H1 (cell line): ENCODE measurements around the gene ZNF229. TPM values are rescaled to one million over a fixed set of nuclear protein-coding genes. Genes with fewer than 3 reads are reported as not detected.

Experiments
- CTCF ChIA-PET: fragments of 300-600 bp; sonication (Branson Sonifier 250); formaldehyde crosslinking; loops from one replicate; lab custom pipeline; 2021; ENCODE audit not compliant: partially characterized antibody; lab: Charles Lee
- POLR2A ChIA-PET: fragments of 300-600 bp; sonication (Branson Sonifier 250); formaldehyde crosslinking; loops from one replicate; lab custom pipeline; 2021; ENCODE audit warnings: inconsistent platforms; ENCODE audit not compliant: partially characterized antibody; lab: Charles Lee
- DNase-seq, 2 experiments: peaks; one replicate each; pipeline versions ENCODE4 v3.0.0 to v3.0.0-alpha.2; 2010 to 2022; ENCODE audit warnings: low spot score in 2 of 2, low read depth in 1 of 2, mixed read lengths in 1 of 2
- FAIRE-seq: peaks from 2 replicates; lab custom pipeline; 2011; peaks lifted over from hg19 to GRCh38; lab: Jason Lieb, UNC
- H2AFZ ChIP-seq: 2 replicates; pipeline ENCODE4 v1.8.1; 2012; ENCODE audit warnings: low read length, inconsistent platforms
- H2AK5ac ChIP-seq: 2 replicates; pipeline ENCODE4 v1.6.1; 2013; ENCODE audit warnings: low read depth, low read length
- H2BK120ac ChIP-seq: replicated peaks from 2 replicates; pipeline ENCODE3; 2013; ENCODE audit warnings: low read depth, low read length, inconsistent platforms
- H2BK12ac ChIP-seq: 2 replicates; pipeline ENCODE4 v1.6.1; 2013; ENCODE audit warnings: low read depth, low read length
- H2BK15ac ChIP-seq: 2 replicates; pipeline ENCODE4 v1.6.1; 2013; ENCODE audit warnings: low read length
- H2BK20ac ChIP-seq: 2 replicates; pipeline ENCODE4 v1.6.1; 2013; ENCODE audit warnings: low read length
- H2BK5ac ChIP-seq: 2 replicates; pipeline ENCODE4 v1.6.1; 2013; ENCODE audit warnings: low read depth, low read length
- H3K14ac ChIP-seq: 2 replicates; pipeline ENCODE4 v1.6.1; 2013; ENCODE audit warnings: inconsistent platforms; ENCODE audit not compliant: insufficient read length
- H3K18ac ChIP-seq: 2 replicates; pipeline ENCODE4 v1.6.1; 2013; ENCODE audit warnings: low read length; ENCODE audit errors: extremely low read depth
- H3K23ac ChIP-seq: 2 replicates; pipeline ENCODE4 v1.6.1; 2013; ENCODE audit warnings: inconsistent platforms; ENCODE audit not compliant: insufficient read length
- H3K23me2 ChIP-seq: 2 replicates; pipeline ENCODE4 v1.6.1; 2013; ENCODE audit warnings: low read depth, low read length
- H3K27ac ChIP-seq: 2 replicates; pipeline ENCODE4 v1.6.1; 2011; ENCODE audit warnings: low read depth, low read length, inconsistent platforms
- H3K27me3 ChIP-seq, 4 experiments: replicated peaks in 1 of 4; 1 replicate in 1 of 4; 2 replicates in 3 of 4; pipeline versions ENCODE4 v1.6.1 to v1.8.1; 2011 to 2013; ENCODE audit warnings: low read length in 3 of 4, mild to moderate bottlenecking in 3 of 4, inconsistent platforms in 2 of 4, mixed read lengths in 2 of 4, moderate library complexity in 1 of 4; ENCODE audit not compliant: control insufficient read depth in 3 of 4, insufficient read depth in 3 of 4; ENCODE audit errors: extremely low read depth in 1 of 4
- H3K36me3 ChIP-seq, 4 experiments: 2 replicates each; pipeline versions ENCODE4 v1.6.1 to v1.8.1; 2011 to 2013; ENCODE audit warnings: mild to moderate bottlenecking in 4 of 4, low read length in 3 of 4, moderate library complexity in 2 of 4, control low read depth in 1 of 4, inconsistent platforms in 1 of 4; ENCODE audit not compliant: insufficient read depth in 4 of 4, control insufficient read depth in 2 of 4
- H3K4ac ChIP-seq: replicated peaks from 2 replicates; pipeline ENCODE3; 2013; ENCODE audit warnings: low read length, low read depth, mixed read lengths, inconsistent platforms; ENCODE audit not compliant: insufficient read length
- H3K4me1 ChIP-seq, 4 experiments: replicated peaks in 1 of 4; 1 replicate in 1 of 4; 2 replicates in 3 of 4; pipeline versions ENCODE4 v1.6.1 to v1.8.1; 2011 to 2013; ENCODE audit warnings: low read length in 3 of 4, inconsistent platforms in 2 of 4, mixed read lengths in 1 of 4; ENCODE audit not compliant: insufficient read depth in 4 of 4, control insufficient read depth in 3 of 4
- H3K4me2 ChIP-seq, 2 experiments: 2 replicates each; pipeline versions ENCODE4 v1.6.1 to v1.8.1; 2011 to 2013; ENCODE audit warnings: low read depth in 2 of 2, low read length in 2 of 2, control low read depth in 1 of 2, inconsistent platforms in 1 of 2, mild to moderate bottlenecking in 1 of 2; ENCODE audit not compliant: insufficient read depth in 1 of 2
- H3K4me3 ChIP-seq, 4 experiments: fragments of 200-600, 300-600 bp in 1 of 4; sonication (generic), shearing (Covaris generic), sonication (Bioruptor Twin) in 1 of 4; 2 replicates each; pipeline versions ENCODE4 v1.5.1 to v1.8.1; 2011 to 2016; ENCODE audit warnings: low read length in 4 of 4, low read depth in 3 of 4, control low read depth in 2 of 4, inconsistent platforms in 2 of 4, mild to moderate bottlenecking in 2 of 4, mixed read lengths in 1 of 4, moderate library complexity in 1 of 4; ENCODE audit not compliant: insufficient read depth in 2 of 4; ENCODE audit errors: extremely low read depth in 1 of 4
- H3K56ac ChIP-seq: replicated peaks from 2 replicates; pipeline ENCODE3; 2013; ENCODE audit warnings: low read depth, mild to moderate bottlenecking, mixed read lengths, low read length, inconsistent platforms; ENCODE audit not compliant: insufficient read length
- H3K79me1 ChIP-seq: 2 replicates; pipeline ENCODE4 v1.6.1; 2013; ENCODE audit warnings: low read depth, low read length, control low read depth
- H3K79me2 ChIP-seq, 2 experiments: 2 replicates each; pipeline versions ENCODE4 v1.6.1 to v1.8.1; 2012 to 2013; ENCODE audit warnings: low read length in 2 of 2, mild to moderate bottlenecking in 2 of 2, inconsistent platforms in 1 of 2; ENCODE audit not compliant: insufficient read depth in 2 of 2, control insufficient read depth in 1 of 2
- H3K9ac ChIP-seq, 4 experiments: replicated peaks in 1 of 4; 1 replicate in 1 of 4; 2 replicates in 3 of 4; pipeline versions ENCODE4 v1.6.1 to v1.8.1; 2011 to 2013; ENCODE audit warnings: low read depth in 3 of 4, low read length in 3 of 4, control low read depth in 2 of 4, mild to moderate bottlenecking in 2 of 4, moderate library complexity in 2 of 4, inconsistent platforms in 1 of 4; ENCODE audit errors: extremely low read depth in 1 of 4
- H3K9me3 ChIP-seq, 2 experiments: 2 replicates each; pipeline versions ENCODE4 v1.6.1 to v1.8.1; 2012 to 2013; ENCODE audit warnings: mild to moderate bottlenecking in 2 of 2, moderate library complexity in 2 of 2, control low read depth in 1 of 2, inconsistent platforms in 1 of 2, low read depth in 1 of 2, low read length in 1 of 2, mixed read lengths in 1 of 2; ENCODE audit not compliant: insufficient read depth in 2 of 2
- H4K20me1 ChIP-seq, 2 experiments: replicated peaks in 1 of 2; 2 replicates each; pipeline versions ENCODE3 to v1.8.1; 2011 to 2013; ENCODE audit warnings: inconsistent platforms in 2 of 2, low read length in 2 of 2, mild to moderate bottlenecking in 1 of 2; ENCODE audit not compliant: insufficient read depth in 2 of 2, control insufficient read depth in 1 of 2
- H4K5ac ChIP-seq: 2 replicates; pipeline ENCODE4 v1.6.1; 2013; ENCODE audit warnings: low read length, low read depth, mixed read lengths, inconsistent platforms; ENCODE audit not compliant: insufficient read length
- H4K8ac ChIP-seq: 2 replicates; pipeline ENCODE4 v1.8.0; 2013; ENCODE audit warnings: mild to moderate bottlenecking, moderate library complexity, low read length, inconsistent platforms; ENCODE audit not compliant: insufficient read depth; ENCODE audit errors: extremely low read depth
- H4K91ac ChIP-seq: replicated peaks from 2 replicates; pipeline ENCODE3; 2013; ENCODE audit warnings: low read length, mixed read lengths, inconsistent platforms; ENCODE audit not compliant: insufficient read length
- CEBPB ChIP-seq: IDR thresholded peaks from 2 replicates; pipeline ENCODE4 v1.6.1; 2012; ENCODE audit warnings: low read depth, low read length
- EZH2 ChIP-seq: fragments of 200-600 bp; sonication (generic); IDR thresholded peaks from 2 replicates; pipeline ENCODE4 v1.7.1; 2012; ENCODE audit warnings: low read depth, mild to moderate bottlenecking, moderate library complexity, low read length, inconsistent platforms; ENCODE audit not compliant: severe bottlenecking
- GABPA ChIP-seq: IDR thresholded peaks from 2 replicates; pipeline ENCODE4 v1.6.1; 2011; ENCODE audit warnings: mild to moderate bottlenecking, low read length, moderate library complexity, borderline replicate concordance; ENCODE audit not compliant: insufficient read depth
- NRF1 ChIP-seq: IDR thresholded peaks from 2 replicates; pipeline ENCODE4 v1.6.1; 2011; ENCODE audit warnings: mild to moderate bottlenecking, low read depth, low read length, improper control_type of control experiment
- RXRA ChIP-seq: IDR thresholded peaks from 2 replicates; pipeline ENCODE4 v1.6.1; 2011; ENCODE audit warnings: low read depth, mild to moderate bottlenecking, low read length, moderate library complexity; ENCODE audit not compliant: insufficient read depth
- WGBS, 2 experiments: shearing (Covaris generic) in 1 of 2; methylation state at CpG; one replicate each; pipeline versions ENCODE4 v1.1.6 to v1.1.7; 2013 to 2015; ENCODE audit warnings: low lambda C conversion rate in 2 of 2, mixed read lengths in 2 of 2, inconsistent platforms in 1 of 2, low coverage in 1 of 2, missing lambda C conversion rate in 1 of 2; ENCODE audit not compliant: insufficient replicate concordance in 2 of 2, insufficient coverage in 1 of 2, insufficient read length in 1 of 2; ENCODE audit errors: extremely low coverage in 1 of 2, missing lambda C conversion rate in 1 of 2; 5-methylcytosine and 5-hydroxymethylcytosine counted together
- polyA plus RNA-seq, 7 experiments: library from polyadenylated mRNA; depleted of rRNA in 3 of 7; stranded (reverse) in 5 of 7; unstranded in 2 of 7; fragments of >200 nt in 5 of 7; fragments of 200-250 nt in 2 of 7; gene quantifications; 1 replicate in 5 of 7; 2 replicates in 1 of 7; 4 replicates in 1 of 7; pipeline versions ENCODE4 v1.2.1 to v1.2.3, GENCODE V29; 2011 to 2013; ENCODE audit warnings: missing spikeins in 2 of 7, mixed read lengths in 2 of 7
- total RNA-seq: library from RNA; stranded (reverse); fragmentation: NEBNext Ultra II Directional; extraction: Animal tissue kit (Norgen Biotek cat#: 25700); gene quantifications from 2 replicates; pipeline ENCODE4 v1.2.1, GENCODE V29; 2021
- TF ChIP-seq, protein P1 (sequence below): IDR thresholded peaks from 2 replicates; pipeline ENCODE4 v1.6.1; 2012; ENCODE audit warnings: inconsistent platforms
- TF ChIP-seq, protein P2 (sequence below): IDR thresholded peaks from 2 replicates; pipeline ENCODE4 v1.6.1; 2012; ENCODE audit warnings: low read length, inconsistent platforms
- TF ChIP-seq, protein P3 (sequence below): IDR thresholded peaks from 2 replicates; pipeline ENCODE4 v1.6.1; 2012; ENCODE audit warnings: inconsistent platforms

The ZNF229 gene
- total and polyA plus RNA-seq, 2 of the 8 experiments (the other 6 are each of a cell fraction or from before 2014, with no cell fraction given): 0.74 to 3.9 TPM

DNA sequence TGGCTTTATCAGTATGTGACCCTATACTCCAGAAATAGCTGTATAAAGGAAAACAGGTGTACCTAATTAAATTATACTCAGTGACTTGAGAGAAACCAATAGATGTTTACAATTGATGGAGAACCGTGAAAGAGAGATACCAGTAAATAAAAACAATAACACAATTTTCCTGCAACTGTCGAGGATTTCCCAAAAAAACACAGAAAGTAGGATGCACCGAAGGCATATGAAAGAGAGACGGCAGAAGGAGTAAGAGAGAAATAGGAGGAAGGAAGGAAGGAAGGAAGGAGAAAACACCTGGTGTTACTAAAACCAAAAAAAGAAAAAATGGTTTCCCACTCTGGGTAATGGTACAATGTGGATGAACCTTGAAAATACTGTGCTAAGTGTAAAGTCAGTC is 6.8 kb upstream of the ZNF229 start:
- no peak for FAIRE-seq
- H2AFZ ChIP-seq: no peak overlapping the region
- CTCF ChIA-PET: no interaction called here
- no peak overlapping the region for H3K27ac ChIP-seq
- H3K4me3 ChIP-seq: no peak overlapping the region
- POLR2A ChIA-PET: interaction anchor here (0.7 kb wide), 1 partner anchor 25 kb away, joined by 5 read pairs; no protein-coding TSS in a partner anchor
- no peak for DNase-seq
- H3K14ac ChIP-seq: no peak overlapping the region
- H2AK5ac ChIP-seq: no peak overlapping the region
- H3K4ac ChIP-seq: no peak overlapping the region
- no peak overlapping the region for H3K9ac ChIP-seq
- no peaks in the 10 kb centered on the region for H3K27me3 ChIP-seq
- H3K4me1 ChIP-seq: no peaks in the 10 kb centered on the region
- no peak overlapping the region for H4K8ac ChIP-seq
- no peaks in the 10 kb centered on the region for H3K36me3 ChIP-seq
- H3K9me3 ChIP-seq: peaks cover 40 to 60% of the 10 kb centered on the region in 2 experiments
- H2BK120ac ChIP-seq: no peak overlapping the region
- 73% methylated on average over 4 of the region's 4 CpGs; no CpG with 5 or more reads in 1 of the 2 experiments for WGBS, 2 experiments
- H3K18ac ChIP-seq: no peak overlapping the region
- no peak overlapping the region for H4K91ac ChIP-seq
- no peak overlapping the region for H3K4me2 ChIP-seq
- H2BK12ac ChIP-seq: no peak overlapping the region
- no peak overlapping the region for H2BK15ac ChIP-seq
- no peaks in the 10 kb centered on the region for H3K23me2 ChIP-seq
- H3K23ac ChIP-seq: no peak overlapping the region
- H2BK5ac ChIP-seq: no peak overlapping the region
- H4K5ac ChIP-seq: no peak overlapping the region
- H2BK20ac ChIP-seq: no peak overlapping the region
- H4K20me1 ChIP-seq: no peaks in the 10 kb centered on the region
- H3K79me2 ChIP-seq: no peaks in the 10 kb centered on the region
- H3K56ac ChIP-seq: no peak overlapping the region
- H3K79me1 ChIP-seq: no peaks in the 10 kb centered on the region
- TF ChIP-seq, protein P1, sequence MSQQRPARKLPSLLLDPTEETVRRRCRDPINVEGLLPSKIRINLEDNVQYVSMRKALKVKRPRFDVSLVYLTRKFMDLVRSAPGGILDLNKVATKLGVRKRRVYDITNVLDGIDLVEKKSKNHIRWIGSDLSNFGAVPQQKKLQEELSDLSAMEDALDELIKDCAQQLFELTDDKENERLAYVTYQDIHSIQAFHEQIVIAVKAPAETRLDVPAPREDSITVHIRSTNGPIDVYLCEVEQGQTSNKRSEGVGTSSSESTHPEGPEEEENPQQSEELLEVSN: no peak
- TF ChIP-seq CEBPB (no peak), RXRA (no peak), EZH2 (no peak), GABPA (no peak), NRF1 (no peak)
- TF ChIP-seq, protein P2, sequence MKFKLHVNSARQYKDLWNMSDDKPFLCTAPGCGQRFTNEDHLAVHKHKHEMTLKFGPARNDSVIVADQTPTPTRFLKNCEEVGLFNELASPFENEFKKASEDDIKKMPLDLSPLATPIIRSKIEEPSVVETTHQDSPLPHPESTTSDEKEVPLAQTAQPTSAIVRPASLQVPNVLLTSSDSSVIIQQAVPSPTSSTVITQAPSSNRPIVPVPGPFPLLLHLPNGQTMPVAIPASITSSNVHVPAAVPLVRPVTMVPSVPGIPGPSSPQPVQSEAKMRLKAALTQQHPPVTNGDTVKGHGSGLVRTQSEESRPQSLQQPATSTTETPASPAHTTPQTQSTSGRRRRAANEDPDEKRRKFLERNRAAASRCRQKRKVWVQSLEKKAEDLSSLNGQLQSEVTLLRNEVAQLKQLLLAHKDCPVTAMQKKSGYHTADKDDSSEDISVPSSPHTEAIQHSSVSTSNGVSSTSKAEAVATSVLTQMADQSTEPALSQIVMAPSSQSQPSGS: no peak
- TF ChIP-seq, protein P3, sequence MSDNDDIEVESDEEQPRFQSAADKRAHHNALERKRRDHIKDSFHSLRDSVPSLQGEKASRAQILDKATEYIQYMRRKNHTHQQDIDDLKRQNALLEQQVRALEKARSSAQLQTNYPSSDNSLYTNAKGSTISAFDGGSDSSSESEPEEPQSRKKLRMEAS: no peak
